Astrocyte of the cerebellum (primary cell): ENCODE data around the gene PHYH.
"Not testable (repeated sequence)": the region's sequence is repeated elsewhere in the genome, so short reads cannot be mapped to it uniquely, and the experiment has no call there.

Experiments
- DNase-seq: peaks from one replicate; pipeline ENCODE4 v3.0.0-alpha.2; 2011; ENCODE audit warnings: low read depth
- H3K4me3 ChIP-seq: 2 replicates; pipeline ENCODE4 v1.5.1; 2011; ENCODE audit warnings: mild to moderate bottlenecking, low read depth, low read length, moderate library complexity
- in situ Hi-C: cut with HindIII; loops from 2 replicates; pipeline ENCODE4 v1.10.0; 2017; ENCODE audit warnings: low sequenced_read_pairs
- TF ChIP-seq, protein P1 (sequence below): IDR thresholded peaks from 2 replicates; pipeline ENCODE4 v1.5.1; 2012; ENCODE audit warnings: low read length, low read depth, moderate library complexity, mild to moderate bottlenecking; ENCODE audit errors: missing control alignments

The PHYH gene

DNA sequence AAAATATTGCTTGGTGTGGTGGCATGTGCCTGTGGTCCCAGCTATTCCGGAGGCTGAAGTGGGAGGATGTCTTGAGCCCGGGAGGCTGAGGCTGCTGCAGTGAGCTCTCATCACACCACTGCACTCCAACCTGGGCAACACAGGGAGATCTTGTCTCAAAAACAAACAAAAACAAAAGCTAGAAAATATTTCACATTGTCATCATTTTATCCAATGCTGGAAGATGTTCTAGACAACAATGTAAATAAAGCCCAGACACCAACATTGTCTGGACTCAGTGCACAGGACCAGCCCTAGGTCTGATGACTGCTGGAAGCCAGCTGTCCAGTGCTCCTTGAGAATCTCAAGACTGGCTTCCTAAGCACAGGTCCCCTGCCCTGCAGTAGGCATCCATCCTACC lies 34.7 kb upstream of the PHYH start:
- TF ChIP-seq, protein P1, sequence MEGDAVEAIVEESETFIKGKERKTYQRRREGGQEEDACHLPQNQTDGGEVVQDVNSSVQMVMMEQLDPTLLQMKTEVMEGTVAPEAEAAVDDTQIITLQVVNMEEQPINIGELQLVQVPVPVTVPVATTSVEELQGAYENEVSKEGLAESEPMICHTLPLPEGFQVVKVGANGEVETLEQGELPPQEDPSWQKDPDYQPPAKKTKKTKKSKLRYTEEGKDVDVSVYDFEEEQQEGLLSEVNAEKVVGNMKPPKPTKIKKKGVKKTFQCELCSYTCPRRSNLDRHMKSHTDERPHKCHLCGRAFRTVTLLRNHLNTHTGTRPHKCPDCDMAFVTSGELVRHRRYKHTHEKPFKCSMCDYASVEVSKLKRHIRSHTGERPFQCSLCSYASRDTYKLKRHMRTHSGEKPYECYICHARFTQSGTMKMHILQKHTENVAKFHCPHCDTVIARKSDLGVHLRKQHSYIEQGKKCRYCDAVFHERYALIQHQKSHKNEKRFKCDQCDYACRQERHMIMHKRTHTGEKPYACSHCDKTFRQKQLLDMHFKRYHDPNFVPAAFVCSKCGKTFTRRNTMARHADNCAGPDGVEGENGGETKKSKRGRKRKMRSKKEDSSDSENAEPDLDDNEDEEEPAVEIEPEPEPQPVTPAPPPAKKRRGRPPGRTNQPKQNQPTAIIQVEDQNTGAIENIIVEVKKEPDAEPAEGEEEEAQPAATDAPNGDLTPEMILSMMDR: no peak
- in situ Hi-C loops: no loop called here
- no peak for DNase-seq
- H3K4me3 ChIP-seq: no peak overlapping the region

DNA sequence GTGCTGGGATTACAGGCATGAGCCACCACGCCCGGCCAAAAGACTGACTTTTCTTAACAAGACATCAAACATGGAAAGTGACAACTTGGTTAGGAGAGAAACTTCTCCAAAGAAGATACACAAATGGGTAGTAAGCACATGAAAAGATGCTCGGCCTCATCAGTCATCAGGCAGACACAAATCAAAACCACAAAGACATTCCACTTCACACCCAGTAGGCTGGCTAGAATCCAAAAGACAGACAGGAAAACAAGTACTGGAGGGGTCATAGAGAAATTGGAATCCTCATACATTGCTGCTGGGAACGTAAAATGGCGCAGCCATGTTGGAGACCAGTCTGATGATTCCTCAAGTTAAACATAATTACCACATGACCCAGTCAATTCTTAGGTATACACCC lies 31.8 kb upstream of the PHYH start:
- DNase-seq: no peak
- H3K4me3 ChIP-seq: no peak overlapping the region
- TF ChIP-seq, protein P1: no peak
- in situ Hi-C loops: no loop called here

DNA sequence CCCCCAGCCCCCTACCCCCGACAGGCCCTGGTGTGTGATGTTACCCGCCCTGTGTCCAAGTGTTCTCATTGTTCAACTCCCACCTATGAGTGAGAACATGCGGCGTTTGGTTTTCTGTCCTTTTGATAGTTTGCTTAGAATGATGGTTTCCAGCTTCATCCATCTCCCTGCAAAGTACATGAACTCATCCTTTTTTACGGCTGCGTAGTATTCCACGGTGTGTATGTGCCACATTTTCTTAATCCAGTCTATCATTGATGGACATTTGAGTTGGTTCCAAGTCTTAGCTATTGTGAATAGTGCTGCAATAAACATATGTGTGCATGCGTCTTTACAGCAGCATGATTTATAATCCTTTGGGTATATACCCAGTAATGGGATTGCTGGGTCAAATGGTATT lies 31.1 kb upstream of the PHYH start:
- DNase-seq, in situ Hi-C loops, H3K4me3 ChIP-seq: not testable (repeated sequence)

DNA sequence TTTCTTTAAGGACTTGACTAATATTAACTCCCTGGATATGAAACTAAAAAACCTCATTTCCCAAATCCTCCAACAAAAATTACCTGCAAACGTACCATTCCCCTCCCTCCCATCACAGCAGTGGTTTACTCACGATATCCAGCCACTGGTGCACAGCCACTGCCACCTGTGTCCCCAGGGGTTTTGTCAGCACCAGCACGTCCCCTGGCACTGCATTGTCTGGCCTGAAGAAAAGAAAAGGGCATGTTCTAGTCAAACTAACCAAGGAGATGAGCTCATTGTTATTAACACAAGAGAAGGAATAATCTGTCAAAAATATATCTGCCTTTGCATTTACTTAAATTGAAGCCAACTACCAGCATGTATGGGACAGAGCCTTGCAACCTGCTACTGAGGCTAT lies 29.7 kb upstream of the PHYH start:
- in situ Hi-C loops: no loop called here
- no peak for DNase-seq
- no peak overlapping the region for H3K4me3 ChIP-seq
- TF ChIP-seq, protein P1: no peak

DNA sequence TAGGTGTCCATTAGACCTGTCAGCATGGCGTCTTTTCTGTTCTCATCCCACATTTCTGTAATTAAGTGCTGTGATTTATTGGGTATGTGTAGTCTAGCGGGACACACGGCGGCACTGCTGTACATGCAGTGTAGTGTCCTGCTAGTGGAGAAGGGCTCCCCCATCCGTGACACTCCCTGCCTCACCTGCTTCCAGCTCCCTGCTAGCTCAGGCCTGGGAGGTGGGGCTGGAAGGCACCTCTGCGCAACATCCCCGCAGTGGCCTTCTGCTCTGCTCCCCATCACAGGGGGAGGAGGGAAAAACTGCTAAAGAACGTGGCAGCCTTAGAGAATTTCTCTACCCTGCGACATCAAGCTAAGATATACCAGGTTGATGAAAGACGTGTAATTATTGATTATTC lies 28.7 kb upstream of the PHYH start:
- H3K4me3 ChIP-seq: no peak overlapping the region
- in situ Hi-C loops: no loop called here
- DNase-seq: no peak
- TF ChIP-seq, protein P1: no peak

DNA sequence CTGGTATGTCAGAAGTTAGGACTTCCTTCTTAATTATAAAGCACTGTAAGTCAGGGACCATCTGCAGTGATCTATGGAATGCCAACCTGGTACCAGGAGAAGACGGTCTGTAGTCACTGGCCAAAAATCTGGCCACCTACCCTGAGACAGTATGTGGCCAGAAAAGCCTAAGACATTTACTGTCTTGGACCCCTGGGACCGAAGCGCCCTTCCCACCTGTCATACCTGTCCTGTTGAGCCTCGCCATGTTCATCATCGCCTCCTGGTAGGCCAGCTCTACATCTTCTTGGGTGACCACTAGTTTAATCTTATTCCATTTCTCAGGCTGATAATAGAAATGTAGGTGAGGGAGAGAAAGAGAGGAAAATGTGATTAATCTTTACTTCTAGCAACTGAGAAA lies 28.3 kb upstream of the PHYH start:
- TF ChIP-seq, protein P1: no peak
- no peak overlapping the region for H3K4me3 ChIP-seq
- in situ Hi-C loops: no loop called here
- no peak for DNase-seq

DNA sequence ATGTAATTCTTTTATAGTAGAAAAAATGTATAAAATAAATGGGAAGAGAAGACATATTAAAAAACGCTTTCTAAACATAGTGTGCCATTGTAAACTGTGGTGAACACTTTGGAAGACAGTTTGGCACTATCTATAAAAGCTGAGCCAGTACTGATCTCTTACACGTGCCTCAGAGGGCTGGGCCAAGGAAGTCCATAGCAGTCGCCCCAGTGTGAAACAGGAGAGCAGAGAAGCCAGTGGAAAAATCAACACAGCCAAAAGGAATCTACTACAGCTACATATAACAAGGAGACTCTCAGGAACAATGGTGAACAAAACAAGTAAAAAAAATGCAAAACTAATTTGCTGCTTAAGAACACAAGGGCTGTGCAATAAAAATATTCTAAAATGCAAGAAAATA lies 27.7 kb upstream of the PHYH start:
- in situ Hi-C loops: no loop called here
- no peak overlapping the region for H3K4me3 ChIP-seq
- TF ChIP-seq, protein P1: no peak
- DNase-seq: no peak
